OCI-LY7 (cell line): Measurements from ENCODE around the gene ACOT9.

Source experiments
- CTCF ChIP-seq: fragments of 200-600 bp; sonication (generic); conservative IDR thresholded peaks from 2 replicates; pipeline ENCODE4 v1.5.1; 2014; ENCODE audit warnings: mild to moderate bottlenecking, antibody characterized with exemption, low read length, moderate library complexity, mixed read lengths
- EZH2phosphoT487 ChIP-seq: fragments of 200-600 bp; sonication (generic); IDR thresholded peaks from 2 replicates; pipeline ENCODE4 v1.6.1; 2018; ENCODE audit warnings: low read depth, borderline replicate concordance, mild to moderate bottlenecking, mixed run types, antibody characterized with exemption, low read length, moderate library complexity, mixed read lengths

GRCh38 chrX:23745786-23746185 is 2.7 kb upstream of the ACOT9 start:
- no peak for TF ChIP-seq CTCF
- no peak for TF ChIP-seq EZH2phosphoT487
